ENCODE measurements around the gene CHRM1.

CHRM1 gene

GRCh38 chr11:62926680-62927455 is 5.7 kb upstream of the CHRM1 start:
- no peak for DNase-seq (ENCODE audit: insufficient read length, low spot score)
- FAIRE-seq: no peak

GRCh38 chr11:62925745-62926679 is 4.8 kb upstream of the CHRM1 start:
- no peak for FAIRE-seq
- DNase-seq (ENCODE audit: insufficient read length, low spot score): no peak

GRCh38 chr11:62925308-62925707 is 4.1 kb upstream of the CHRM1 start:
- DNase-seq (ENCODE audit: insufficient read length, low spot score): no peak
- no peak for FAIRE-seq

- FAIRE-seq: no peak
- no peak for DNase-seq (ENCODE audit: insufficient read length, low spot score)
Measured at GRCh38 chr11:62923601-62924411, 2.6 kb upstream of the CHRM1 start.

- FAIRE-seq (no peak), DNase-seq (ENCODE audit: insufficient read length, low spot score) (no peak)
Measured at GRCh38 chr11:62922653-62923431, 1.7 kb upstream of the CHRM1 start.

GRCh38 chr11:62922189-62922589 is 1.0 kb upstream of the CHRM1 start:
- no peak for FAIRE-seq

GRCh38 chr11:62921573-62922188 is 518 bp upstream of the CHRM1 start:
- DNase-seq (ENCODE audit: insufficient read length, low spot score): no peak
- FAIRE-seq: no peak

More at GRCh38 chr11:62922189-62922589, 1.0 kb upstream of the CHRM1 start:
- no peak for DNase-seq (ENCODE audit: insufficient read length, low spot score)

GRCh38 chr11:62919898-62920640 is 1.1 kb downstream of the CHRM1 start:
- DNase-seq (ENCODE audit: insufficient read length, low spot score) (no peak), FAIRE-seq (no peak)

- FAIRE-seq (no peak), DNase-seq (ENCODE audit: insufficient read length, low spot score) (no peak)
Measured at GRCh38 chr11:62919476-62919875, 1.7 kb downstream of the CHRM1 start.

GRCh38 chr11:62918531-62918930 is 2.6 kb downstream of the CHRM1 start:
- FAIRE-seq (no peak), DNase-seq (ENCODE audit: insufficient read length, low spot score) (no peak)

GRCh38 chr11:62917906-62918502 is 3.2 kb downstream of the CHRM1 start:
- DNase-seq (ENCODE audit: insufficient read length, low spot score): no peak
- no peak for FAIRE-seq

GRCh38 chr11:62914416-62914815 is 6.7 kb downstream of the CHRM1 start:
- no peak for DNase-seq (ENCODE audit: insufficient read length, low spot score)
- no peak for FAIRE-seq

GRCh38 chr11:62912268-62912667 is 8.9 kb downstream of the CHRM1 start:
- no peak for FAIRE-seq

GRCh38 chr11:62911137-62912130 is 9.7 kb downstream of the CHRM1 start:
- no peak for DNase-seq (ENCODE audit: insufficient read length, low spot score)
- FAIRE-seq: no peak

More at GRCh38 chr11:62912268-62912667, 8.9 kb downstream of the CHRM1 start:
- no peak for DNase-seq (ENCODE audit: insufficient read length, low spot score)

GRCh38 chr11:62910141-62910882 is 10.9 kb downstream of the CHRM1 start:
- DNase-seq (ENCODE audit: insufficient read length, low spot score) (no peak), FAIRE-seq (no peak)

- FAIRE-seq: no peak
- no peak for DNase-seq (ENCODE audit: insufficient read length, low spot score)
Measured at GRCh38 chr11:62909107-62909894, 11.9 kb downstream of the CHRM1 start.
